ENCODE data around the gene IFT27.

DNA sequence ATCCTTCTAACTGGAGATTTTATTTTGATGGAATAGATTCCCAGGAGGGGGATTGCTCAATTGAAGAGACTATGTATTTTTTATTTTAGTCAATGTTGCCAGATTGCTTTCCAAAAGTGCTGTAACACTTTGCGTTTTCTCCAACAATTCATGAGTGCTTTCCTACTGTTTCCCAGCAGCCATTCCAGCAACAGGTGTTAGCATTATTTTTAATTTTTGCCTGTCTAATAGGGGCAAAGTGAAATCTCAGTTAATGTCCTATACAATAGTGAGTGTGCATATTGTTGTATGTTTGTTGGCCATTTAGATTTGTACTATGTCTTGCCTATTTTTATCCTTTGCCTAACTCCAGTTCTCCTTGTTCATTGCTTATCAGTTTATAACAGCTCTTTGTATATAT lies 60.3 kb downstream of the IFT27 start:
- TF ChIP-seq, protein P1, sequence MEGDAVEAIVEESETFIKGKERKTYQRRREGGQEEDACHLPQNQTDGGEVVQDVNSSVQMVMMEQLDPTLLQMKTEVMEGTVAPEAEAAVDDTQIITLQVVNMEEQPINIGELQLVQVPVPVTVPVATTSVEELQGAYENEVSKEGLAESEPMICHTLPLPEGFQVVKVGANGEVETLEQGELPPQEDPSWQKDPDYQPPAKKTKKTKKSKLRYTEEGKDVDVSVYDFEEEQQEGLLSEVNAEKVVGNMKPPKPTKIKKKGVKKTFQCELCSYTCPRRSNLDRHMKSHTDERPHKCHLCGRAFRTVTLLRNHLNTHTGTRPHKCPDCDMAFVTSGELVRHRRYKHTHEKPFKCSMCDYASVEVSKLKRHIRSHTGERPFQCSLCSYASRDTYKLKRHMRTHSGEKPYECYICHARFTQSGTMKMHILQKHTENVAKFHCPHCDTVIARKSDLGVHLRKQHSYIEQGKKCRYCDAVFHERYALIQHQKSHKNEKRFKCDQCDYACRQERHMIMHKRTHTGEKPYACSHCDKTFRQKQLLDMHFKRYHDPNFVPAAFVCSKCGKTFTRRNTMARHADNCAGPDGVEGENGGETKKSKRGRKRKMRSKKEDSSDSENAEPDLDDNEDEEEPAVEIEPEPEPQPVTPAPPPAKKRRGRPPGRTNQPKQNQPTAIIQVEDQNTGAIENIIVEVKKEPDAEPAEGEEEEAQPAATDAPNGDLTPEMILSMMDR (conservative IDR thresholded peaks at IDR 0.05) = no peak
- TF ChIP-seq EZH2 (IDR thresholded peaks at IDR 0.05; ENCODE audit: low read depth) = no peak
